ENCODE measurements around the gene CST7.
"Not testable (repeated sequence)": the region's sequence is repeated elsewhere in the genome, so short reads cannot be mapped to it uniquely, and the experiment has no call there.

CST7 gene

GRCh38 chr20:24929867-24930723 lies 19.0 kb upstream of the CST7 start:
- DNase-seq (ENCODE audit: low read depth), result not testable (repeated sequence)

- DNase-seq (ENCODE audit: low read depth), result not testable (repeated sequence)
Measured at GRCh38 chr20:24930724-24931688, 18.1 kb upstream of the CST7 start.

- DNase-seq (ENCODE audit: low read depth), result not testable (repeated sequence)
Measured at GRCh38 chr20:24931893-24932292, 17.2 kb upstream of the CST7 start.

DNA sequence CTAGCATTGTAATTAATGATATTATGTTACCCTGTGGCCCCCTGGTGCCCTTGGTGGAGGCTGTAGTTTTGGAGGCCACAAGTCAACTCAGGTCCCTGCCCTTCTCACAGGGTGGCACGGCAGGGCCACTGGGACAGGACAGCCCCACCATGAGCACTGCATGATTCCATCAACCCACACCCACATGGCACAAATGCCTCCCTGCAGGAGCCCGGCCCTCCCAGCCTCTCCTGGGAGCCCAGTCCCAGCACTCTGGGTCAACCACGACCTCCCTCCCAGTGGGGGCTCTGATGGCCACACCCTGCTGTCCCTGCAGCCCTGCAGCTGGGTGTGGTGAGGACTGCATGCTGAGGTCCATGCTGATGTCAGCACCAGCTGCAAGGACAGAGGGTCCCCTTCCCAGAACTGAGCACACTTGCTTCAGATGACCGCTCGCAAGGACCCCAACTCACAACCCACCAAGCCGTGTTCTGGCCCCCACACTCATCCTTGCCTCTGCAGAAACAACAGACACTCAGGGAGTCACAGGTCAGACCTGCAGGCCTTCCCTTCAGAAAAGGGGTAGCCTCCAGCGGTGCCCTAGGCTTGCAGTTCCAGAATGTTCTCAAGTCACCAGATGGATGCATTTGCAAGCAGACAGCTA lies 15.7 kb upstream of the CST7 start:
- DNase-seq (ENCODE audit: low read depth), result no peak

DNA sequence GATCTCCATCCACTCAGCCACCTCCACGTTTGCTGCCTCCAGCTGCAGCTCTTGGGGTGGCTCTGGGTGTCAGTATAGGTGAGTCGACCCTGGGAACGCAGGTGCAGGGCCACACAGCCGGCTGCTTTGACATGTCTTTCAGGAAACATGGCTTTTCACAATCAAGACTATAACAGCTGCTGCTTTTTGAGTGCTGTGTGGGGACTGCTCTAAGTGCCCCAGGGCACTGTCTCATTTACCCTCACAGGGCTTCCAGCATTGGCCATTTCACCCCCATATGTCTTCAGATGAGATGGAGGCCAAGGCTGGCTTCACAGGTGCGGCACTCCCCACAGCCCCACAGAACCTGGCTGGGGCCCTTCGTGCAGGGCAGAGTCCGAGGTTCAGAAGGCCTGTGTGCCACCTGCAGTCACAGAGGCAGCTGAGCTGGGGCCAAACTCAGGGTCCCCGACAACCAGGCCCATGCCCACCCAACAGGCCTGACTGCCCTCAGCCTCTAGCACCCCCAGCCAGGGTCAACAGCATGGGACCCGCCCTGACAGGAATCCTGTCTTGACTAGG lies 14.9 kb upstream of the CST7 start:
- no peak for DNase-seq (ENCODE audit: low read depth)

DNA sequence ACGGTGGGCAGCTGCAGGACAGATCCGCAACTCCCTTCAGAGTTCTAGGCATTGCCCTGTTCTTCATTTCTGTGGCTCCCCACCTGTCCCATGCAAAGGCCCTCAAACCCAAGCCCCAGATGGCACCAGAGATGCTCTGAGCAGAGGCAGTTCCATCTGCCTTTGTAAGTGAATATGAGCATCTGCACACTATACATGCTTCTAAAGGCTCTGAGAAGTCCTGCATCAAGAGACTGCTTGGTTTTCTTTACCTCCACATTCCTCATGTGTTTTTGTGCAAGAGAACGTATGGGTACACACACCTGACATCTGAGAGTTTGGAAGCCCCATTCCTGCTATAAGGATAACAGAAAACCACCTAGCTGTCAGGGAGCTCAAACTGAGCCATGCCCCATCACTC lies 14.4 kb upstream of the CST7 start:
- DNase-seq (ENCODE audit: low read depth), result no peak

DNA sequence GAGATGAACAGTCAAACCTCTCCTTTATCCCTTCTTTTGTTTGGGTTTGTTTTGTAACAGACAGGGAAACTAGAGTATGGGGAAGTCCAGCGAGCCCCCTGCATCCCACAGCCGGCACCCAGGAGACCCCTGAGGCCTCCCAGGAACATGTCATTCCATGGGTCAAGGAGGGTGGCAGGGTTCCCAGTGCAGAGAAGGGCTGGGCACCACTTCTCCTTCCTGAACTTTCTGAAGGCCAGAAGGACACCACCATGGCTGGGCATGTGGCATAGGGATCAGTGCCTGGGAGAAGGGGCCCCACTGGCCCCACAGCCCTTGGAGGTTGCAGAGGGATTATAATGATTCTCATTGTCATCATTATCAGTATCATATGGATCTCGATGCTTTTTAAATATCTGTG lies 13.9 kb upstream of the CST7 start:
- DNase-seq (ENCODE audit: low read depth), result no peak

- DNase-seq (ENCODE audit: low read depth), result no peak
Measured at GRCh38 chr20:24935766-24936525, 13.1 kb upstream of the CST7 start.

DNA sequence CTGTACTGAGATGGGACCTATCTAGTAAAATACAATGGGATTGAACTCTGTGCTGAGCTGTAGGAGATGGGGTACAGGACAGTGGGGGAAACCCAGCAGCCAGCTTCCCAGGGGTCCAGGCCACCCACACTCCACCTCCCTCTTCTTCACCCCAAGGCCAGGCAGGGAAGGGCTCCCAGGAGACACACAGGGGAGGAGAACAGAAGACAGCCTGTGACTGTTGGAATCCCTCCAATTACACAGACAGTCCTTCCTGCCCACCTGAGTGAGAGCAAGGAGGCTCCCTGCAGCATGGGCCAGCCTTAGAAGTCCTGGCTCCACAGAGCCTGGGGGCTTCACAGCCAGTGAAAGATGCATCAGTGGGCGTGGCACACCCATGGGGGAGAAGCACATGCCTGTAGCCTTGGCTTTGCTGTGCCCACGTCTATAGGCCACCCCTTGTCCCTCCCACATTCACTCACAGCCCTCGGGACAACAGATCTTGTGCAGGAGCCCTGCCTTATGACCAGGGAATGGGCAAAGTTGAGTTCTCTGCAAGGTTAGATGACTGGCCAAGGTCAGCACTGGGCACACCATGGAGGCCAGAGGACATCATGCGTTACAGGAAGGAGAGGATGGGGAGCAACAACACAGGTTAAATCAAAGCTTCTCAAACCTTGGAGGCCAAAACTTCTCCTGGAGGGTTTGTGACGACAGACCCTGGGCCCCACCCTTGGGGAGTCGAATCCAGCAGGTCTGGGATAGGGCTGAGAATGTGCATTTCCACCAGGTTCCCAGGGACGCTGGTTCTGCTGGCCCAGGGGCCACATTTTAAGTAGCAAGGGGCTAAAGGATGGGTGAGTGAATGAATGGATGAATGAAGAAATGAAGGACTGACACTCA lies 12.3 kb upstream of the CST7 start:
- DNase-seq (ENCODE audit: low read depth), result no peak

GRCh38 chr20:24937579-24937978 lies 11.5 kb upstream of the CST7 start:
- DNase-seq (ENCODE audit: low read depth), result no peak

DNA sequence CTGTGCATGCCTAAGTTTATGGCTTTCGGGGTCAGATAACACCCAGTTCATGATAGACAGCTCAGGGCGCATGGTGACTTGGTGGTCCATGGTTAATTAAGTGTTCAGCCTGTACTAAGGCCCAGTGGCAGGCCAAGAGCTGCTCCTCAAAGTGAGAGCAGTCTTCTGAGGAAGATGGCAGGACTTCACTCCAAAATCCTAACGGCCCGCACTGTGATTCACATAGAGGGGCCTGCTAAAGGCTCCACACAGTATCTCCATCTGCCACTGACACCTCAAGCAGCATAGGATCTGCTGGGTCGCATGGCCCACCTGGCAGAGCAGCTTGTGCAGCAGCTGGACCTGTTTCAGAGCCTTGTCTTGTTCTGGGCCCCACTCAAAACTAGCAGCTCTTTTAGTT lies 10.6 kb upstream of the CST7 start:
- DNase-seq (ENCODE audit: low read depth), result no peak

- DNase-seq (ENCODE audit: low read depth), result no peak
Measured at GRCh38 chr20:24939036-24939435, 10.0 kb upstream of the CST7 start.

GRCh38 chr20:24942679-24943078 lies 6.4 kb upstream of the CST7 start:
- DNase-seq (ENCODE audit: low read depth), result no peak

- no peak for DNase-seq (ENCODE audit: low read depth)
Measured at GRCh38 chr20:24943196-24943595, 5.9 kb upstream of the CST7 start.

DNA sequence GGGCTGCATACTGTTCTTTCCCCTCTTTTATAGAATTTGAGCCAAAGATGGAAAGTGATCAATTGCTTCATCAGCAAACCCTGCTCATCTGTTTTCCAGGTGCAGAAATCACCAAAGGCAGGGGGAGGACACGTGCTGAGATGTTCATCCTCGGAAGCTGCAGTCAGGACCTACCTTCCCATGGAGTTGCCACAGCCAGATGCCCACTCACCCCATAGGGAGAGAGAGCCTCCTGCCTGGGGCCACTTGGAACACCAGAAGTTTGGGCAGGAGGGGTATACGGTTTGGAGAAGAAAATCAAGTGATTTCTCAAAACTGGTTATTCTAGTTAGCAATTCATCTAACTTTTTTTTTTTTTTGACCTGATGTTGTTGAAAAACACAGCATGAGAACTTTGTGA lies 5.3 kb upstream of the CST7 start:
- no peak for DNase-seq (ENCODE audit: low read depth)

DNA sequence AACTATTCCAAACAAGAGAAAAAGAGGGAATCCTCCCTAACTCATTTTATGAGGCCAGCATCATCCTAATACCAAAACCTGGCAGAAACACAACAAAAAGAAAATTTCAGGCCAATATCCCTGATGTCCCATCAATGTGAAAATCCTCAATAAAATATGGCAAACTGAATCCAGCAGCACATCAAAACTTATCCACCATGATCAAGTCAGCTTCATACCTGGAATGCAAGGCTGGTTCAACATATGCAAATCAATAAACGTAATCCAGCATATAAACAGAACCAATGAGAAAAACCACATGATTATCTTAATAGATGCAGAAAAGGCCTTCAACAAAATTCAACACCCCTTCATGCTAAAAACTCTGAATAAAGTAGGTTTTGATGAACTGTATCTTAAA lies 2.7 kb upstream of the CST7 start:
- not testable (repeated sequence) for DNase-seq (ENCODE audit: low read depth)

DNA sequence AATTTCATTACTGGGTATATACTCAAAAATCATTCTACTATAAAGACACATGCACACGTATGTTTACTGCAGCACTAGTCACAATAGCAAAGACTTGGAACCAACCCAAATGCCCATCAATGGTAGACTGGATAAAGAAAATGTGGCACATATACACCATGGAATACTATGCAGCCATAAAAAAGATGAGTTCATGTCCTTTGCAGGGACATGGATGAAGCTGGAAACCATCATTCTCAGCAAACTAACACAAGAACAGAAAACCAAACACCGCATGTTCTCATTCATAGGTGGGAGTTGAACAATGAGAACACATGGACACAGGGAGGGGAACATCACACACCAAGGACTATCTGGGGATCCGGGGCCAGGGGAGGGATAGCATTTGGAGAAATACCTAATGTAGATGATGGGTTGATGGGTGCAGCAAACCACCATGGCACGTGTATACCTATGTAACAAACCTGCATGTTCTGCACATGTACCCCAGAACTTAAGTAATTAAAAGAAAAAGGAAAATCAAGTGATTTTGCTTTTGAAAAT lies 602 bp upstream of the CST7 start:
- not testable (repeated sequence) for DNase-seq (ENCODE audit: low read depth)

- no peak for DNase-seq (ENCODE audit: low read depth)
Measured at GRCh38 chr20:24949756-24950127, 673 bp downstream of the CST7 start.

DNA sequence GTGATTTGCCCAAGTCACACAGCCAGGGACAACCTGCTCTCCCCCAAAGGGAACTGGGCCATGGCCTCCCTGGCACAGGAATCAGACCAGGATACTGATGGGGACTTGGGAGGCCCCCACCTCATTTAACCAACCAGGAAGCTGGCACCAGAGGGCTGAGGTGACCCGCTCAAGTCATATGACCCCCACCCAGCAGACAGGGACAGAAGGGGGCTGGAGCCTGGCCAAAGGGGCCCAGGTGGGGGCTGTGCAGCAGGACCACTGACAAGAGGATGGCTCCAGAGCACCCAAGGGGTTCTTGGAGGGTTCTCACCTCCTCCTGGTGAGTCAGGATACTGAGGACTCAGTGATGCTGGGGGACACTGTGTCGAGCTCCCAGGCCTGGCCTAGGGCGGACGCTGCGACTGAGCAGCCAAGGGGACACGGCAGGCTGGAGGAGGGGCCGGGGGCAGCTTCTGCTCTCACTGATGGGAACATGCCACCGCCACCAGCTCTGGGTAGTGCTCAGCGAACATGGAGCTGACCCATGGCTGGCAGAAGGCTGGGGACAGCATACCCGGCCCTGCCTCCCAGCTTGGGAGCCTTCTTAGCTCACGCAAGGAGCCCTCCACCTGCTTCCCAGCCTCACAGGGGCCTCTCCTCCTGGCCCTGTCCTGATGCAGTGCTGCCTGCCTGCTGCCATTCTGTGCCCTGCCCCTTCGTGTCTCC lies 1.2 kb downstream of the CST7 start:
- DNase-seq (ENCODE audit: low read depth), result no peak

All from activated T-cell treated with anti-CD3 and anti-CD28 coated beads for 24 hours (primary cell).